ENCODE data around the gene HOXB9. TPM values are rescaled to one million over a fixed set of nuclear protein-coding genes. Genes with fewer than 3 reads are reported as not detected.

The HOXB9 gene
- total RNA-seq, 1 experiment from 2014 or later: not detected

DNA sequence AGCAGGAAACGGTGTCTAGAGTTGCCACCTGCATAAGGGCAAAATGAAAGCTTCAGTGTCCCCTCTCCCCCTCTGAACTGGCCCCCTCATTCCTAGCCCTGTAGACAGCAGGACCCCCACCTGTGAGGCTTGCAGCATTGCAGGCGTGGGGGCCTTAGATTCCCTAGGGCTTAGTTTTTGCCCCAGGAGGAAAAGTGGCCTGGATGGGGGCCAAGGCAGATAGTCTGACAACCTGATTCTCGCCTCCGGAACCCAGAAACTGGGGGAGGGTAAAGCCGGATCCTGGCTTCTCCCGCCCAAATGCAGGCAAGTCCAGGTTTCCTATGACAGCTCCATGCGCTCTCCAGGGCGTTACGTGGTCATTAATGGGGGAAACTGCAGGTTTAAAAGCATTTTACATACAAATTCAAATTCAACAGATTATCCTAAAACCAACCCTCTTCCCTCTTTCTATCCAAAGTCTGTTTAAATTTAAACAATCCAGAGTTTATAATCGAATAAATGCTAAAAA is 20.7 kb downstream of the HOXB9 start:
- no peaks in the 10 kb centered on the region for H3K9me3 ChIP-seq (ENCODE audit: control insufficient read depth, low read depth, low read length)
- no peak for DNase-seq
- H2BK120ac ChIP-seq (ENCODE audit: low read depth, low read length, poor library complexity, severe bottlenecking): no peak overlapping the region
- no peaks in the 10 kb centered on the region for H3K4me1 ChIP-seq (ENCODE audit: insufficient read depth, low read length)
- no peak overlapping the region for H2BK15ac ChIP-seq (ENCODE audit: low read depth, low read length)
- no peak overlapping the region for H3K18ac ChIP-seq (ENCODE audit: insufficient read length, low read depth, low read length)
- no peak overlapping the region for H2AFZ ChIP-seq (ENCODE audit: low read length)
- Mint-ChIP-seq H3K4me3 (no peak overlapping the region), H3K4me1 (peaks cover 0 to 3% of the 10 kb centered on the region in 2 experiments; a peak in 1 of 4 replicates), H3K36me3 (ENCODE audit: insufficient read depth in 1 of 3, low read depth in 3 of 3) (no peaks in the 10 kb centered on the region), H3K27me3 (ENCODE audit: low read depth) (peaks cover 100% of the 10 kb centered on the region), H3K27ac (no peak overlapping the region), H3K9me3 (peaks cover 2 to 16% of the 10 kb centered on the region in 2 experiments; a peak in 4 of 5 replicates)
- H3K4ac ChIP-seq (ENCODE audit: low read depth, low read length): no peak overlapping the region
- no peak overlapping the region for H4K5ac ChIP-seq (ENCODE audit: insufficient read length, low read depth, low read length)
- H3K27ac ChIP-seq (ENCODE audit: insufficient read length, low read depth, low read length): no peak overlapping the region
- H3K27me3 ChIP-seq (ENCODE audit: insufficient read depth, low read length): peaks cover 98% of the 10 kb centered on the region
- H3K23me2 ChIP-seq (ENCODE audit: insufficient read length, low read depth, low read length, poor library complexity, severe bottlenecking): peaks cover 4% of the 10 kb centered on the region
- no peak overlapping the region for H3T11ph ChIP-seq (ENCODE audit: low read length)
- no peak overlapping the region for H3K23ac ChIP-seq (ENCODE audit: insufficient read length, low read depth, low read length)
- no CpG with 5 or more reads among the region's 10 CpGs for WGBS (ENCODE audit: extremely low coverage, insufficient read length, low lambda C conversion rate)
- H4K20me1 ChIP-seq (ENCODE audit: control insufficient read depth, insufficient read depth, insufficient read length): no peaks in the 10 kb centered on the region
- no peak overlapping the region for H2BK20ac ChIP-seq (ENCODE audit: low read depth, low read length, poor library complexity, severe bottlenecking)
- no peak overlapping the region for H4K91ac ChIP-seq (ENCODE audit: insufficient read length, low read depth, low read length)
- H4K8ac ChIP-seq (replicated peaks; ENCODE audit: insufficient read length, low read depth, low read length): no peak overlapping the region
- H3K9ac ChIP-seq (ENCODE audit: extremely low read depth, insufficient read length, low read length): no peak overlapping the region
- no peaks in the 10 kb centered on the region for H3K79me2 ChIP-seq (ENCODE audit: insufficient read depth, low read length)
- no peak for TF ChIP-seq CTCF (conservative IDR thresholded peaks at IDR 0.05)
- no peaks in the 10 kb centered on the region for H3K79me1 ChIP-seq (ENCODE audit: insufficient read depth, low read depth, low read length, poor library complexity, severe bottlenecking)
- H3K56ac ChIP-seq (ENCODE audit: insufficient read length, low read depth, low read length): no peak overlapping the region
- H2BK12ac ChIP-seq (ENCODE audit: insufficient read length, low read depth, low read length): no peak overlapping the region
- H3K14ac ChIP-seq (ENCODE audit: insufficient read depth, low read length): no peak overlapping the region
- H2AK5ac ChIP-seq (ENCODE audit: insufficient read length, low read length): no peak overlapping the region
- no peak overlapping the region for H2BK5ac ChIP-seq (ENCODE audit: insufficient read length, low read length)
- H3K4me2 ChIP-seq (ENCODE audit: insufficient read depth, insufficient read length, low read length): no peak overlapping the region

All from H9 (cell line).